ENCODE data around the gene ZNF407. TPM values are rescaled to one million over a fixed set of nuclear protein-coding genes. Genes with fewer than 3 reads are reported as not detected.

ZNF407 gene
- total RNA-seq, 1 donor from 2014 or later = 14.3 TPM

DNA sequence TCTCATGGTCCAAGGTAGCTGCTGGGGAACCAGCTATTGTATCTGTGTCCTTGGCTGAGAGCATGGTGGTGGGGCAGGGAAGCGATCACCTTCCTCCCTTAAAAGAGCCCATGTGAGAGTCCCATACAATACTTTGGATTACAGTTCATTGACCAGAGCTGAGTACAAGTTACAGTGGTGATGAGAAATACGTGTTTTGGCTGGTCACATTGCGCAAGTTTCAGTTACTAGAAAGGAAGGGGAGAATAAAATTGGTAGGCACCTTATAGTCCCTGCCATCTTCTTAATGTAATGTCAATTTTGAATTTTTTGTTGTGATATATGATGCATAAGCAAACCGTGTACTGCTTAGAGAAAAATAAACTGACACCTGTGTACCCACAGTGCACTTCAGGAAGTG, 67.7 kb downstream of the ZNF407 start:
- no peak for DNase-seq (ENCODE audit: extremely low read depth, low read depth, low spot score)

DNA sequence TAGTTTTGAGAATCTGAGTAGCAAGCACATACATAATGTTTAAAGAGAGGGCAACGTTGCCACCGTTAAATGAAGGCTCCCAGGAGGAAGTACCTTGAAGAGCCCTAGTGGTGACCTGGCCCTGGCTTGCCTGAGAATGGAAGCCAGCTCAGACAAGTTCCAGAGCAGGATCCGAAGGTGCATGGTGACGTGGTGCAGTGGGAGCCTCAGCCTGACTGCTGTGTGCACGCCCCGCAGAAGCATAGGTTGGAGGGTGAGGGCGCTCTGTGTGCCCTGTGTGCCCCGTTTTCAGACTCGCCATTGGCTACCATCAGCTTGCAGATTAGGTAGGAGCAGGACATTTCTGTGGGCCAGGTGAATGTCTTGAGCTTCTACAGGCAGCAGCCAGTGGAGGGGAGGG, 68.2 kb downstream of the ZNF407 start:
- DNase-seq (ENCODE audit: extremely low read depth, low read depth, low spot score) = no peak

DNA sequence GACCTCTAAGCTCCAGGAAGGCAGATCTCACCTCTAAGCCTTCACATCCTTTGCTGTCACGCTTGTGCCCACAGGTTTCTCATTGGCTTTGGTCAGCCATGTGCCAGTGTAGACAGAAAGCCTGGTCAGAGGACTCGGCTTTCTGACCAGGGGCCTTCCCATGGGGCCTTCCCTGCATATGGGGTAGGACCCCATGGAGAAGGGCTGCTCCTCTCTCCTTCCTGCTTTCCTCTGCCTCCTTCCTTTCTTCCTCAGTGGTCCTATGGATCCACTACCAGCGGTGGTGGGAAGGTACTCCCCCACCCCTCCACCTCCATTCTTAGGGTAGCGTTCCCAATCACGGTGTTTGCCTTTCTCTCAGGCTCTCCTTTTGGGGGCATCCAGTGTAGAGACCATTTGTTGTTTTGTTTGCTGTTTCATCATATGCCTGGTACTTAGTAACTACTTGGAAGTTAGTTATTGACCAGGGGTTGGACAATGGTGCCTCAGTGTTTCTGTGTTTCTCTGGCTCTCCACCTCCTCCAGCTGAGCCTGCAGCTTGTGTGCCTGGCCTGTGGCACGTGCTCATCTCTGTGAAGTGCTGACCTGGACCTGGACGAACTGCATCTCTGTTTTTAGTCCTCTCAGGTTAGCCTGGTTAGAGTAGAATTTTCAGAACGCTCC, 71.6 kb downstream of the ZNF407 start:
- no peak for DNase-seq (ENCODE audit: extremely low read depth, low read depth, low spot score)

DNA sequence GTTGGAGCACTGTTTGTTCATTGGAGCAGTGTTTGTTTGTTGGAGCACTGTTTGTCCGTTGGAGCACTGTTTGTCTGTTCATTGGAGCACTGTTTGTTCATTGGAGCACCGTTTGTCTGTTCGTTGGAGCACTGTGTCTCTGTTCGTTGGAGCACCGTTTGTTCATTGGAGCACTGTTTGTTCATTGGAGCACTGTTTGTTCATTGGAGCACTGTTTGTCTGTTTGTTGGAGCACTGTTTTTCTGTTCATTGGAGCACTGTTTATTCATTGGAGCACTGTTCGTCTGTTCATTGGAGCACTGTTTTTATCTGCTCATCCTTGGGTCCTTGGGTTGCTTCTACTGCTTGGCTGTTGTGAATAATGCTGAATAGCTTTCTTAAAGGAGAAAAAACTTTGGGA, 74.7 kb downstream of the ZNF407 start:
- no peak for DNase-seq (ENCODE audit: extremely low read depth, low read depth, low spot score)

DNA sequence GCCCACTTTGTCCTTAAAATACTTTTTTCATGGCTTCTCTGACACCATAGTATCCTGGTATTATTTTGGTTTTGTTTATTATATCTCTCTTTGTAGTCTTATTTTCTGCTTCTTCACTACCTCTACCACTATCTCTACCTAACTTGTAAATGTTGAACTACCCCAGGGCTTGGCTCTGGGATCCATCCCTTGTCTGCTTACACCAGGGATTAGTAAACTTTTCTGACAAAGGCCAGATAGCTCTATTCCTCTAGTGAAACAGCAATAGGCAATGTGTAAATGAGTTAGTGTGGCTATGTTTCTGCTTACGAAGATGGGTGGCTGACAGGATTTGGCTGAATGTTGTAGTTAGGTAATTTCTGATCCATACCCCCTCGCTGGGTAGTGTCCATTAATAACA, 76.8 kb downstream of the ZNF407 start:
- DNase-seq (ENCODE audit: extremely low read depth, low read depth, low spot score) = no peak

DNA sequence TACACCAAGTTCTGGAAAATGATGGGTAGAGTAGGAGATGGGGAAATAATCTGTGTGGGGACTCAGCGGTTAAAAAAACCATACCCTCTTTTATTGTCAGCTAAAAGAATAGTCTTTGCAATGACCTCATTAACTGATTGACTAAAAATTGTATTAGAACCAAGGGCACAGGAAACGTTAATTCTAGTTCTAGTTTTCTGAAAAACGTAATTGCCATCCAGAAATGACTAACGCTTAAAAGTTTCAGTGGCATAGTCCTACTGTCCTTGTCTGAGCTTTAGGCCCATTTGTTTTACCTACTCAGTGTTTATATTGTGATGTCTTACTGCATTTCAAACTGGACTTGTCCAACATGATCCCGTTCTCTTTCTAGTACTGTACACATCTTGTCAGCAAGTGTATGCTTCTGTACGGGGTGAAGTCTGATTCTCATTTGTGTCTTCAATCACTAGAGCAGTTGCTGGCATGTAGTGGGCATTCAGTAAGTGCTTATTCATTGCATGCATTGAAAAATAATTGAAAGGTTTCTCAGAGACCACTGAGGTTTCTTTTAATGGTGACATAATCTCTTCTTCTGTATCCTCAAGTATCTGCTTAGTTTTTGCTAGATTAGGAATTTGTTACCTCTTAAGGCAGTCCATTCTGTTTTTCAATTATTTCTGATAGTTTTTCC, 81.5 kb downstream of the ZNF407 start:
- DNase-seq (ENCODE audit: extremely low read depth, low read depth, low spot score) = no peak

DNA sequence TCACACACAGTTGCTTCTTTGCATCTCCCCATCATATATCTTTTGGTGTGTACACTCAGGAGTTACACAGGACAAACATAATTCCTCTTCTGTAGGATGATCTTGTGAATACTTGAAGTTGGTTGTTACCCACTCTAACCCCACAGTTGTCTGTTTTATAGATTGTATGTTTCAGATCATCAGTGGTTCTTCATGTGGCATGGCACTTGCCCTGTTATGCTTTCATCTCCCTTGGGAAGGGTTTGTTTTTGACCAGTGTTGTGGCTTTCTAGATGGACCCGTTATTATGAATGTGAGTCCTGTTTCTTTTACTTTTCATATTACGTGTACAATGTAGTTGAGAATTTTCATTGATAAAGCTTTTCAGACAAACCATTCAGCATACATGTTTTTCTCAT, 82.0 kb downstream of the ZNF407 start:
- no peak for DNase-seq (ENCODE audit: extremely low read depth, low read depth, low spot score)

DNA sequence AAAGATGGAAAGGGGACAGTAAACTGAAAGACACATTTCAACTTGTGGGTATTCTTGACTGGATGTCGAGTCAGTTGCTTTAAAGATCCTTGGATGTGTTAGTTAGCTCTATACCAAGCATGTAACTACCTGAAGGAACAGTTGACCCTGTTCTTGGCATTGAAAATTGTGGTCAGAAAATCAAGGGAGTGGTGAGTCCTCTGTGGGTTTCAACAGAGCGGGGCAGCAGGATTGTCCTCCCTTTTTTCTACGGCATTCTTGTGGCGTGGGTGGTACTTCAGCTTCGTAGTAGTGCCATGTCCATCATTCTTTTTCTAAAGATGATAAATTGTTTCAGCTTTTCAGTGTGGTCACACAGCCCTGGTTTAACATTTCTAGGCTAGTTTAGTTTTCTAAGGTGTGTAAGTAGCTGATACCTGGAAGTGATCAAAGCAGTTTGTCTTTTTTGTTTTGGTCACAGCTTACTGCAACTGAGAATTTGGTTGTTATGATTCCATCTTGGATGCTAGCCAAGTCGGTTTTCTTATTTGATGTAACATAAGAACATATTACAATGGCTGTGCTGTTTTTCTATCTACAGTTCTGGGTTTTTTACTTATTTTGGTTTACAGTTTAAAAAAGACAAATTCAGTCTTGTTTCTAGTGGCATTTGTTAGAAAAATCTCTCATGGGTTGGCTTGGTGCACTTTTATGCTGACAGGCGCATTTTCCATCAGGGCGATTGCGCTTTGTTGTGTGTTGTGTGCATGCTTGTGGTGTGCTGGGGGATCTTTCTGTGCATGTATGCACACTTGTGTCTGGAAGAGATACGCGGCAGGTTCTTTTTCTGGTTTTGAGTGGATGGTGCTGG, 84.7 kb downstream of the ZNF407 start:
- no peak for DNase-seq (ENCODE audit: extremely low read depth, low read depth, low spot score)

DNA sequence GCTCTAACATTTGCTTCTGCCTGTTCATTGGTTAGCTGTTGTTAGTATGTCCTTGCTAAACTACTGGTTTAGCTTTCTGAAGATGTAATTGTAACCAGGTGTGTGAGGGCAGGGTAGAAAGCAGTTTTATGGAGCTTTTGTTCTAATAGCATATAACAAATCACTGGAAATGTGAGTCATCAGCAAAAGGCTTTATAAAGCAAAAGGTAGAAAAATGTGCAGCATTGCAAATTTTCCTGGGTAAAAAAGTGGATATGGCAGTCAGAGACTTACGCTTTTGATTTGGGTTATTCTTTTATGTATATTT, 85.3 kb downstream of the ZNF407 start:
- no peak for DNase-seq (ENCODE audit: extremely low read depth, low read depth, low spot score)

DNA sequence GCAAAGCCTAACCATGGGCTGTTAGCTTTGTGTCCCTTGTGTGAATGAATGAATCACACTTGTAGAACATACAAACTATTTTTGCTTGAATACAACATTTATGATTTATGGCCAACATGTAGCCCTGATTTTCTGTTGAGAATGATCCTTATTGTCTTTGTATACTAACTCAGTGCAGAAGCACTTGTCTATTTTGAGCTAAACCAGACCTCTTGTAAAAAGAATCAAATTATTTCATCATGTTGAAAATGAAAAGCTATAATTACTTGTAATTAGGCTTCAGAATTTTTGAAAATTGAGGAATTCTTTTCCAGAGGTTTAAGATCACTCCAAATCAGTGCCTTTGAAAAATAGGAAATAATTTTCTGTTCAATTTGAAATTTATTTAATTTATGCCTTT, 85.9 kb downstream of the ZNF407 start:
- DNase-seq (ENCODE audit: extremely low read depth, low read depth, low spot score) = no peak

DNA sequence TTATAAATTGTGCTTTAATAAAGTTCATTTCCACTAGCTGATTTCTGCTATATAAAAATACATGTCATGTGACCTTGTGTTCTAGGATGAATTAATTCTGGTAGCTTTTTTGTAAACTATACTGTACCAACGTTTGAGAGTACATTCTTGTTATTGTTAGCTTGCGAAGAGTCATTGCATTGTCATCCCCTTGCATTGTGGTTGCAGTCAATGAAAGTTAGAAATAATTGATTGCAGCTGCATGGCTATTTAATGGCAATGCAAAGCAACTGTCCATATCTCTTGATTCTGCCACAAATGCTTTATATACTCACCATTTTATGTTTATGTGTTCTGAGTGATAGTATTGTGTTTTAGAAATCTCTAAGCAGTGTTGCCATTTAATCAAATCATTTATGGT, 91.6 kb downstream of the ZNF407 start:
- no peak for DNase-seq (ENCODE audit: extremely low read depth, low read depth, low spot score)

DNA sequence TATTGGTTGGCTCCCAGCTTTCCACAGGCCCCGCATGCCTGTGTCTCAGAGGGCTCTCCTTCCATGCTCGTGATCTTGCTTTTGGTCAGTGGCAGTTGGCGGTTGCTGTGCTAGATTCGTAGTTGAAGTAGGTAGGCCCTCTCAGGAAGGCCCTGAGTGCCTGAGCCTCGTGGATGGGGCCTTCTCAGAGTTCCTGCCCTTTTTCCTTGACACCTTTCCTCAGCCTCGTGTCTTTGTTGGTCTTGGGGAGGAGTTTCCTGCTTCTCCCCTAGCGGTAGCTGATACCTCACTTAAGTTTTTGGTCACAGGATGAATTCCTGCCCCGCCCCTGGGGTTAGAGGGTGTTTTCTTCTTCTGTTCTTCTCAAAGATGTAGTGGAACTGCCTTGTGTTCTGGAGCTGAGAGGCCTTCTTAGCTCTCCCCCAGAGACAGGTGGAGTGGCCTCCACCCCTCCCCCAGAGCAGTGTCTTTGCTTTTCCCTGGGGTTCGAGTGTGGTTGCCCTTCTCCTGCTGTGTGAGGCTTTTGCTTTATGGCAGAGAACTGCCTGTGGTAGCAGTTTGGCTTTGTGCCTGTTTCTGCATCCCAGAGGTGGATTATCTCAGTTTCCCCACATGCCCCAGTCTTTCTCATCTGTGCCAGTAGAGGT, 94.8 kb downstream of the ZNF407 start:
- no peak for DNase-seq (ENCODE audit: extremely low read depth, low read depth, low spot score)

DNA sequence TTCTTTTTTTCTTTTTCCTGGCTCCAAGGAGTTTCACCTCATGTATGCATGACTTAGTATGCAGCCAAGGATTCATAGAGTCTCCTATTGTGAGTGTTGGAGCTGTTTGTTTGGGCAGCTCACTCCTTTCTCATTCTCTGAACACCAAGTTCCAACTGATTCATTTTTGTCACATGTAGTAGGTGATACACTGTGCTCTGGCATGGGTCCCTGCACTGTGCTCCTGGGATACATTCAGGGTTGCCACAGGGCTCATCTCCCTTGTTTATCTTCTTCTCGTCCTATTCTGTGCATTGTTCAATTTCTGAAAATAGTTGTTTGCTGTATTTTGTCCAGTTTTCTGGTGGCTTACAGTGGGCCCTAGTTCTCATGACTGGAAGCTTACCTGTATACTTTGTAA, 96.8 kb downstream of the ZNF407 start:
- DNase-seq (ENCODE audit: extremely low read depth, low read depth, low spot score) = no peak

DNA sequence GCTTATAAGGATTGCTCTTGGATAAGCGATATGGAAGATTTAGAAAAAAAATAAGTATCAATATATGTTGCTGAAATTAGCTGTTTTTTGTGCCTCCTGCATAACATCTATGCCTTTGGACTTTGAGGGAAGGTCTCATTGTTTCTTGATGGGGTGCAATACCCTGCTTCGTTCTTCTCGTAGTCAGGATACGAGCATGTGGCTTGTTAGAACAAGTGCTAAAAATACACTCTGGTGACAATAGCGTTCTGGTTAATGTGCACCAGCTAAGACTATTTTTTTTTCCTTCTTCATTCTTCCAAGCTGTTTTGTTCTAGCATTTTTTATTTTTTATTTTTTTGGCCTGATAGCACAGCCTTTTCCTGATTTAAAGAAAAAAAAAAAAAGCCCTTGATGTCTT, 97.5 kb downstream of the ZNF407 start:
- DNase-seq (ENCODE audit: extremely low read depth, low read depth, low spot score) = no peak

DNA sequence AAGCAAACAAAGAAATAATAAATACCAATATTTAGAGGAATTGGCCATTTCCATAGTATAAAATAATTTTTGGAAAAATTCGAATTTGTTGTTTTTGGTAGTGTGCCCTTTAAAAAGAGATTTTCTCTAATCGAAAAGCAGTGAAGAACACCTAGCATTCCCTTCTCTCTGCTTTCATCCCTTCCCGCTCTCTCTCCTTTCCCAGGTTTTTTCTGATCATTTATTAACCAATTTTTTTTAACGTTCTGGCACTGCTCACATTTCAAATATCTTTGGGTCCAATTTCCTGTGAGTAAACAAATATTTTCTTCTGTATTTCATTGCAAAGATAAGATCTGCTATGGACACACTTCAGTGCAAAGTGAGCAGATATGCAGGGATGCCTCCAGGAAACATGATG, 101.2 kb downstream of the ZNF407 start:
- no peak for DNase-seq (ENCODE audit: extremely low read depth, low read depth, low spot score)

DNA sequence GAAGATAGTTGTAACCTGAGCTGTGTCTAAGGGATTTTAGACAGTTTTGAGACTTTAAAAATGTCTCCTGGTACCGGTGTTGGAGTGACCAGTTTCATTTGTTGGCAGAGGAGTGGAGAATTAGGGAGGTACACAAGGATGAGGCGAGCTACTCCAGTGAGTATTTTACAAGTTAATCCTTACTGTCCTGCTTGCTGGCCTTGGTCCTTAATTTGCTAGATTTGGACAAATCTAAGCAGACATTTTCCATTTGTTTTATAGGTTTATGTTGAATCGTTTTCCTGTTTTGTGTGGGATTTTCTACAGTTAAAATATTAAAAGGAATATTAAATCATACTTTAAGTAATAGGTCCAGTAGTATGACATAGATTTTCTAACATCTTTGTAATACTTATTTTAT, 101.8 kb downstream of the ZNF407 start:
- DNase-seq (ENCODE audit: extremely low read depth, low read depth, low spot score) = no peak

DNA sequence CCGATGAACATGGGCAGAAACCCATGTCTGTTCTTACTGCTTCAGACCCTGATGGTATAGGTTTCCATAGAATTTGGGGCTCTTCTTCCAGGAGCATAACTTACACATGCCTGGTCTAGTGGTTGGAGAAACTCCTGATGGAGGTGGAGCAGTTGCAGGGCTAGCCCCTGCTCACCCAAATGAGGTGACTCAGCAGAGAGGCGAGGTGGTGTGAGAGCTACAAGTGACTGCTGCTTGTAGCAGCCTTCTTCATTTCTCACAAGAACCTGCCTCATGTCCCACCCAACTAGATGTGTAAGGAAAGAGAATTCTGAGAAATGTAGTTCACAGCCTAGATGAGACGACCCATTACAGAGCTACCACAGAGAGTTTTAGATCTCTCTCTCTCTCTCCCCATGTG, 105.3 kb downstream of the ZNF407 start:
- no peak for DNase-seq (ENCODE audit: extremely low read depth, low read depth, low spot score)

DNA sequence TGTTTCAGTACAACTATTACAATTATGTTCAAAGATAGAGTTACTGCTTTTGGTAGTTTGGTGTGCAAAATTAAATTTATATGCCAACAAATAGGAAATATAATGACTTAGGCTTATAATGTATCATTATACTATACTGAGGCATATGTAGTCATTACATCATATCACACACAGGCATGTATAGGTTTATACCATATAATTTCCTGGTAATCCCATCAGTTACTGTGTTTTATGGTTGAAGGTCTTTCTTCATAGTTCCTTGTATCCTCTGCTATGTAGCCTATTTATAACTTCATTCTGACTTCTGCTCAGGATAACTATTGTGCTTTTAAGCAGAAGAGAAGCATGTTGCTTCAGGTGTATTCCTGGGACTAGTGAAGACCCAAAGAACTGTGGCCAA, 110.5 kb downstream of the ZNF407 start:
- DNase-seq (ENCODE audit: extremely low read depth, low read depth, low spot score) = no peak

DNA sequence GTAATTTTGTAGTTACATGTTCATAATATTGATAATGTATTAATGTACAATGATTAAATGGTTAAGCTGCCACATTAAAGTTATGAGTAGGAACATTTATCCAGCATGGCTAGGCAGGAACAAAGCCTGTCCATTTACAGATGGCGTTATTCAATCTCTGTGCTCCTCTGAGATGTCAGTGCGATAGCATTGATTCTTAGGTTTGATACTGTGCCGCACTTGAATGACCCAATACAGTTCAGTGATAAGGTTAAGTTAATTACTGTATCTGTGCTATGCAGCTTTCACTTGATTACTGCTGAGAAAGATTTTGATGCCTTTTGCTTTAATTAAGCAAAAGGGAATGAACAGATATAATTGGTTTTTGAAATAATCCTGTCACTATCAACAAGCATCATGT, 111.8 kb downstream of the ZNF407 start:
- DNase-seq (ENCODE audit: extremely low read depth, low read depth, low spot score) = no peak

DNA sequence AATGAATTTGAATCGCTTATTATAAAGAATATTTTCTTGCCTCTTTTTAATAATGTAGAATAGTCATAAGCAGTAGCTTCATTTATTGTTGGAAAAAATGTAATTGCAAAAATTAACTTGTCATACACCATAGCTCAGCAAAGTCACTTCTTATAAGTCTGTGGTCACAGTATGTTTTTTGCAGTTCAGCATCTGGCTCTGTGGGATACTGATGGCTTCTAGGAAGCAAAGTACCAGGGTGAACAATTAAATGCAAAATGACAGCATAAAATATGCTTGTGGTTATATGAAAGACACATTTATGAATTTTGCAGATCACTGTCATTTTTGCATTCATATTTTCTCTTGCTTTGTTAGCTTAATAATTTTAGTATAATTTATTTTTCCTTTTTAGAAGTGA, 116.5 kb downstream of the ZNF407 start:
- DNase-seq (ENCODE audit: extremely low read depth, low read depth, low spot score) = no peak

DNA sequence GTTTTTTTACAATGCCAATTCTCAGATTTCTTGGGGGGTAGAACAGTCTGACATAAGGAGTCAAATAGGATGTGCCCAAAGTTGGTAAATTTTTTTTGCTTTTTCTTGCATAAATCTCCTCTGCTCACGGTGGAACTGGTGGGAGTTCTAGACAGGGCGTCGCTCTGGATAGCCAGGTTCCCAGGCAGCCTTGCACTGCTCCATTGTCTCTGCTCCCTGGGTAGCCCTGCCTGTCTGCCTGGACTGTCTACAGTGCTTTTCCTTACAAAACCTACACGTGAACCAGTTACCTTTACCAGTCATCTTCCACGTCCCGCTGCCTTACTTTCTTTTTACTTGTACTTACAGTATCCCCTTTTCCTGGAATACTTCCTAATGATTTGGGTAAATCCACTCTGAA, 117.1 kb downstream of the ZNF407 start:
- DNase-seq (ENCODE audit: extremely low read depth, low read depth, low spot score) = no peak

DNA sequence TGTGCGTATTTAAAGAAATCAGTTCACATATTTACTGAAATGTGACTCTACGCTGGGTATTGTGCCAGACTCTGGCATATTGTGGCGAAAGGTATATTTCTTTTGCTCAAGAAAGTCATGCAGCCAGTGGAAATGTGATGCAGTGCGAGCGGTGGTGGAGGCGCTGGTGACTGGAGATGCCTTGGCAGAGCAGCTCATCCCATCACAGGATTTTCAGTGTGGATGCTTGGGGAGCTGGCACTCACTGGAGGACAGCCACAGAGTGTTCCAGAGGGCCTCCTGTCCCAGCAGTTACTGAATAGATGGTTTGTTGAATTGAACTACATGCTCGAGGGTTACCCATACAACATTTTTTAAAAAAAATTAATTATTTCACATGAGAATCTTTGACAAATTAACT, 117.6 kb downstream of the ZNF407 start:
- DNase-seq (ENCODE audit: extremely low read depth, low read depth, low spot score) = no peak

All from glomerular endothelial cell (primary cell).